Activated gamma-delta T cell treated with Interleukin-2 at 50 U/mL for 16 hours (primary cell): ENCODE measurements around the gene CLMN.

Experiments used
- DNase-seq: peaks from one replicate; pipeline ENCODE4 v3.0.0-alpha.2; 2020

The CLMN gene, protein sequence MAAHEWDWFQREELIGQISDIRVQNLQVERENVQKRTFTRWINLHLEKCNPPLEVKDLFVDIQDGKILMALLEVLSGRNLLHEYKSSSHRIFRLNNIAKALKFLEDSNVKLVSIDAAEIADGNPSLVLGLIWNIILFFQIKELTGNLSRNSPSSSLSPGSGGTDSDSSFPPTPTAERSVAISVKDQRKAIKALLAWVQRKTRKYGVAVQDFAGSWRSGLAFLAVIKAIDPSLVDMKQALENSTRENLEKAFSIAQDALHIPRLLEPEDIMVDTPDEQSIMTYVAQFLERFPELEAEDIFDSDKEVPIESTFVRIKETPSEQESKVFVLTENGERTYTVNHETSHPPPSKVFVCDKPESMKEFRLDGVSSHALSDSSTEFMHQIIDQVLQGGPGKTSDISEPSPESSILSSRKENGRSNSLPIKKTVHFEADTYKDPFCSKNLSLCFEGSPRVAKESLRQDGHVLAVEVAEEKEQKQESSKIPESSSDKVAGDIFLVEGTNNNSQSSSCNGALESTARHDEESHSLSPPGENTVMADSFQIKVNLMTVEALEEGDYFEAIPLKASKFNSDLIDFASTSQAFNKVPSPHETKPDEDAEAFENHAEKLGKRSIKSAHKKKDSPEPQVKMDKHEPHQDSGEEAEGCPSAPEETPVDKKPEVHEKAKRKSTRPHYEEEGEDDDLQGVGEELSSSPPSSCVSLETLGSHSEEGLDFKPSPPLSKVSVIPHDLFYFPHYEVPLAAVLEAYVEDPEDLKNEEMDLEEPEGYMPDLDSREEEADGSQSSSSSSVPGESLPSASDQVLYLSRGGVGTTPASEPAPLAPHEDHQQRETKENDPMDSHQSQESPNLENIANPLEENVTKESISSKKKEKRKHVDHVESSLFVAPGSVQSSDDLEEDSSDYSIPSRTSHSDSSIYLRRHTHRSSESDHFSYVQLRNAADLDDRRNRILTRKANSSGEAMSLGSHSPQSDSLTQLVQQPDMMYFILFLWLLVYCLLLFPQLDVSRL

DNA sequence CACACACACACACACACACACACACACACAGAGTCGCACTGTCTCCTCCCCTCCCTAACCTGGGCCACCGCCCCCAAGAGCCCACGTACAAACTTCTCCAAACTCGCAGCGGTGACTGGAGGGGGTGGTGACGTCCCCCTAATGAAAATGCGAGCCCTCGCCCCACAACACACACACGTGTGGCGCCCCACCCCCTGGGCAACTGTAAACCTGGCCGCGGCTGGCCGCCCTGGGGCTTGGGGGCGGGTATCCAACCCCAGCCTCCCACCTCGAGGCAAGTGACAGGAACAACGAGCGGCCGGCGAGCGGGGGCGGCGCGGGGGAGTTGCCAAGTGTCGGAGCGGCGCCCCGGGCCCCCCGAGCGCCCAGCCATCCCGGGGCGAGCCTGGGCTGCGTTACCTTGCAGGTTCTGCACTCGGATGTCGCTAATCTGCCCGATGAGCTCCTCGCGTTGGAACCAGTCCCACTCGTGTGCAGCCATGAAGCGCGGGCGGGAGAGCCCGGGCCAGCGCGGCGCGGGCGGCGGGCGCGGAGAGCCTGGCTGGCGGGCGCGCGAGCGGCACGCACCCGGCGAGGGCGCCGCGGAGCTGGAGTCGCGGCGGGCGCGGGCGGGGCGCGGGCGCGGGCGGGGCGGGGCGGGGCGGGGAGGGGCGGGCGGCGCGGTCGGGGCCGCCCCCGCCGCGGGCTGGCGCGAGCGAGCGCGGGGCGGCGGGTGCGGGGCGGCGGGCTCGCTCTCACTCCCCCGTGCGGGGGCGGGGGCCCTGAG is at the start of gene CLMN:
Gene CLMN, minus strand, starts transcription at position 597 of the 766 bp plus-strand sequence. Its CDS starts 116 bp downstream, at position 481.
- DNase-seq: peak; percentile 26

DNA sequence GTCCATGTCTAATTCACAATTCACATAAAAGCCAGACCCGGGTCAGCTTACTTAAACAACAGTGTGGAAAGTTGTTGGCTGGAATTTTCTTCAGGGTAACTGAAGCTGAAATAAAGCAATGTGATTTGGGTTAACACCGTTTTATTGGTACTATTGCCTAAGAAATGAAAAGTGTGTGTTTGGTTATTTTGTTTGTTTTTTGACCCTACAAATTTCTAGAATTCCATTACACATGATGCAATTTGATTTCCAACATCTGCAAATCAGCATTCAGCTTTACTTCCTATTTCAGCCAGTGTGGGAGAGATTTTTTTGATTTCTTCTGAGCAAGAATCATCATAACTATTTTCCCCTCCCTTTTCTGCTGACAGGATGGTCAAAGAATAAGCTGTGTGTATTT is 45.7 kb upstream of the CLMN start:
- no peak for DNase-seq

DNA sequence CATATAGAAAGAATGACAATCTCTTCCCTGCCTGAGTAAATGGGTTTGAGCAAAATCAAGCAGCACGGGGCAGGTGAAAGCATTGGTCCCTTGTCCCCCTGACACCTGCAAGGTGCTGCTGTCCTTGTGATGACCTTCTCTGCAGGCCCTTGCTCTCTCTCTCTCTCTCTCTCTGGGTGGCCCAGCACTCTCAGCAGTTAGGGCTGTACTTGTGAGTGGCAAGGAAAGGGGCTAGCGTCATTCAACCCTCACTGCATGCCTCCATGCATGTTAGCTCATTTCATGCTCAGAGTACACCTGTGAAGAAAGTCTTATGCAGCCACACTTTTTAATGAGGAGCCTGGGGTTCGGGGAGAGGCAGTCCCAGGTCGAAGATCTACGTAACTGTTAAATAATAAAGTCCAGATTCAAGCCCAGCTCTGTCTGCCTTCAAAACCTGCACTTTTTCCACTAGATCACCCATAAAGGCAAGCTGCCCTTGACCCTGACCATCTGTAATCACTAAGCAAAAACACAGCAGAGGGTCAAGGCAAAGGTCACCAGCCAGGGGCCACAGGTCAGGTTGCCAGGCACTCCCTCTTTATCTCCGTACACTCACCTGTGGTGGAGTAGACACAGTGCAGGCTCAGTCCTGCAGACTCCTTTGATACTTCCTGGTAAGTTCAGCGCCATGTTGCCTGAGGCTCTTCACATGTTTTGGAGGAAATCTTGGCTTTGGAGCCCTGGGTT is 44.9 kb upstream of the CLMN start:
- DNase-seq: no peak

DNA sequence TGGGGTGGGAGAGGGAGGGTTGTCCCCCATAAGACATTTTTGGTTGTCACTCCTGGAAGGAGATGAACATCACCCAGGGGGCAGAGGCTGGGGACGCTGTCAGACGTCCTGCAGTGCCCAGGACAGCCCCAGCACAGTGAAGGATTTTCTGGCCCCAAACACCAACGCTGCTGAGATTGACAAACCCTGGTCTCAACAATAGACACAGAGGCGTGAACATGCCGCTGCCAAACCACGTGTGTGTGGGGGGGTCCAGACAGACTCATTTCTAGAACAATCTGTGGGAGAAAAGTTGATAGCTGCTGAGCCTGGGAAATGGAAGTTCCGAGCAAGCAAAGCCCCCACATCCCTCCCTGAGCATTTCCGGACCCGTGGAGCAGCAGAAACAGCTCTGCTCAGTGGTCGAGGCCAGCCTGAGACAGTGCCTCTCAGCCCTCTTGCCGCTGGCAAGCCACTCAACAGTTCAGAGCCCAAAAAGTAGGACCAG is 43.8 kb upstream of the CLMN start:
- no peak for DNase-seq

DNA sequence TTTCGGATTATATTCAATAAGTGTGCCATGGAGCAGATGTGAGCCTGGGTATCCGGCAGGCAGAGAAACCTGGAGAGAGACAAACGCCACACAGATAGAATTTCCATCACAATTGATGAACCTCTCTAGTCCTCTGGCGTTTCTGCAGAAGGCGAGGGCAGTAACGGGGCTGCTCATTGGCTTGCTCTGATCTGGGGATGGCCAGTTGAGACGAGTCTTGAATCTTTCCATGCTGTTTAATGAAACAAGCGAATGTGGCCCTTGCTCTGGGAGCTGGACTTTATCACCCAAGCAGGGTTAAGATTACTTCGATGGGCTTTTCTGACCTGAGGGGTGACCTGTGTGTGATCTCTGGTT is 42.4 kb upstream of the CLMN start:
- no peak for DNase-seq

DNA sequence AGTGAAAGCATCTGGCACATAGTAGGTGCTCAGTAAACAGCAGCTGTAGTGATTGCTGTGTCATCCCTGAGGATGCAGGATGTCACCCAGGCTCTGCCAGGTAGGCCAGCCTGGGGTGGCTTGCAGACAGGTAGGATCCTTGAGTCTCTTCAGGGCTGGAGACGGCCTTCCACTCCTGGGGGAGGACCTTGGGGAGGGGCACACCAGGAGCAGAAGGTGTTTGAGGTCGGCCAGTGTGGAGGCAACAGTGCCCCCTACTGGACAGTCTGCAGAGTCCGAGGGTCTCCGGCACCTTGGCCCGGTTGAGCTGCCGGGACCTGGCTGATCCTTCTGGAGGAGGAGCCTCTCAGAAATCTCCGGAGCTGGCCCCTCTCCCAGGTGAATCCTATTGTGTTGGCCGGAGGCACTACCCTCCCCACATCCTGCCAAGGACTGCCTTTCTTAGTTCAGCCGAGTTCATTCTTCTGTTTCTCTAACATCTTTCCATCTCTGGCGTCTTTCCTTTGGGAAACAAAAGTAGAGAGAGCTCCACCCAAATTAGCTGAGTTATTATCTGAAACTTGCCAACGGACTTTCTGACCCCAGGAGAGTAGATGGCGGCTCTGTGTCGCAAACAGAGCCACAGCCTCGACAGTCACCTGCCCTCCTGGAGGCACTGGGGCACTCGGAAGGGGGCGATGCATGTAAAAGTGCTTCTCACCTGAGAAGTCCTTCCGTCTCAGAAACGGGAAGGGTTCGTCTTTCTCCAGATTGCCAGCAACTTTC is 41.8 kb upstream of the CLMN start:
- DNase-seq: peak; percentile 7

DNA sequence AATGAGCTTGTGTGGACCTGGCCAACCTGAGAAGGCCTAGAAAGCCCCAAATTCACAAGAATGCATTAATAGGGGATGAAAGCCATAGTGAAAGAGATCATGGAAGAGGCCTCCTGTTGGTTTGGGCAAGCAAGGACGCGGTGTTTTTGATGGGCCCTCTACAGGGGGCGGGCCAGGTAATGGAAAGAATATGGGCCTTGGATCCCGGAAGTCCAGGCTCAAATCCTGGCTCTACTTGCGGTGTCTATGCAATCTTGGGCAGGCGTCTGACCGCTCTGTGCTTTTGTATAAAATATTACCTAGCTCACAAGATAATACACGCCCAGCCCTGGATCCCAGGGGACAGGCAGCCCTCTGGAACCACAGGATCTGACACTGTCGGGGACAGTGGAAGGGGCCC is 41.1 kb upstream of the CLMN start:
- no peak for DNase-seq

DNA sequence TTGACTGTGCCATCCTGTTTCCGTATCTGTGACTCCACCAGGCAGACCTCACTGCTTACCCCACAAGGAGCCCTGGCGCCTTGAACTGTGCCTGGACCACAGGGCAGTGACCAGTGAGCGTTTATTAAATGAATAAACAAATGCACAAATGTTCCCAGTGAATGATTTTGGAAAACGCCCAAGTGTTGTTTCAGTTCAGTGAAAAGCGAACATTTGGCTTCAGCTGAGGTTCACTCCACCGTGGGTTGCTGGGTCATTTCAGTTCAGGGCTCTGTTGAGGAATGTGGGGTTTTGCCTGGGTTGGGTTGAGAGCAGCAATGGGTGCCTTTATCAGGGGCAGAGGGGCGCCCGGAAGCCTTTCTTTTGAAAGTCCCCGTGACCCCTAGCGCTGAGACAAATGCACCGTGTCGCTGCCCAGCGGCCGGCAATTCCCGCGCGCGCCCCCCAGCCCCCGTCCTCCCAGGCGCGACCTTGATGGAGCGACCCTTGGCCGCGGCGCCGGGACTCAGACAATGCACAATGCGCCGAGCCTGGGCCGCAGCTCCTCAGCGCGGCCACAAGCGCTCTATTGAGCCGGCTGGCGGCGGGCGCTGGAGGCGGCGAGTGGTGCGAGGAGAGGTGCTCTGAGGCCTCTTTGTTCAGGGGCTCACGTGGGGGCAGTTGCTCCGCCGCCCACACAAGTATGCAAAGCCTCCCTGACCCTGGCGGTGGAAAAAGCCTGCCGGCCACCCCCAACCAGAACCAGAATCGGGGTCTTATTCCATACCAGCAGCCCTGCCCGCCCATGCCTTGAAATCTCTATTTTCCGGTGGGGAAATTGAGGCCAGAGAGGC is 40.5 kb upstream of the CLMN start:
- DNase-seq: no peak

DNA sequence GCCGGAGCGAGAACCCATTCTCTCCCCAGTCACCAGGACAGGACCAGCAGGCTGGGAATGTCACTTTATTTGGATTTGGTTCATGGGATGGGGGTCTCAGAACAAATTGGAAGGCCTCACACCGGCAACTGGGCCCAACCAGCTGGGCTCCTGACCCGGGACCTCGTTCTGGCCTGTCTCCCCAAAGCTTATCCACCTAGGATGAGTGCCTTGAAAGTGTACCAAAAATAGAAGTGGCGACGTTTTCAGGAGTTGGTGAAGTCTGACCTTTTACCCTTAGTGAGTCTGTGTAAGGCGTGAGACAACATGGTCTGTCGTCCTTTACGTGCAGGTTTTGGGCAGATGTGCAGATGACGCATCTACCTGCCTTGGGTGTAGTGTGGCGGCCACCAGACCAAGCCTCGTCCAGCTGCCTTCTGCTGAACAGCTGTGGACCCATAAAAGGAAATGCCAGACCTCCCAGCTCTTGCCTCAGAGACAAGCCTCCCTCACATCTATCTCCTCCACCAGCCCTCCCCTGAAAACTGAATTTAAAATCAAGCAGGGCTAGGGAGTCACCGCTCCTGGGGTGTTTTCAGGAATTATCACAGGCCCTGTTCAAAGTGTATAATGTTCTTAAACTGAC is 36.6 kb upstream of the CLMN start:
- DNase-seq: no peak

DNA sequence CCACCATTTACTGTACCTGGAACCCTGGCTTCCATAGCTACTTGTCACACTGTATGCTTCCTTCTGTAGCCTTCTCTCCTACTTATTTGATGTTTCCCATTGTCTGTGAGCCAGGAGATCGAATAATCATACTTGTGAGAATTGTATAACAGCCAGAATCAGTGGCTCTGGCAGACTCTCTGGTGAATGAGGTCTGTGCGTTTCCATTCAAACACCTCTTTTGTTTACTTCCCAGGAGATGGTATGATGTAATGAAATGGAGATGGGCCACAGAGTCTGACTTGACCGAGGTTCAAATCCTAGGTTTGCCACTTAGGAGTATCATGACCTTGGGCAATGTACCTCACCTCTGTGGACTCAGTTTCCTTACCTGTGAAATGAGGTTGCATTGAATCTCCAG is 35.7 kb upstream of the CLMN start:
- no peak for DNase-seq

DNA sequence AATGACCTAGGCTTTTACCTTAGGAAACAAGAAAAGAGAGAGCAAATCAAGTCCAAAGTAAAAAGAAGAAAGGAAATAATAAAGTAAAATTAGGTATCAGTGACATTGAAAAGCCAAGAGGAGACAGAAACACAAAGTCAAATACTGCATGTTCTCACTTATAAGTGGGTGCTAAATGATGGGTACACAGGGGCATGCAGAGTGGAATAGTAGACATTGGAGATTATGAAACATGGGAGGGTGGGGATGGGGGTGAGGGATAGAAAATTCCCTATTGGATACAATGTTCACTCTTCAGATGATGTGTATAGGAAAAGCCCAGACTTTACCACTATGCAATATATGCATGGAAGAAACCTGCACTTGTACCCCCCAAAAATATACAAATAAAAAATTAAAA is 35.1 kb upstream of the CLMN start:
- no peak for DNase-seq

DNA sequence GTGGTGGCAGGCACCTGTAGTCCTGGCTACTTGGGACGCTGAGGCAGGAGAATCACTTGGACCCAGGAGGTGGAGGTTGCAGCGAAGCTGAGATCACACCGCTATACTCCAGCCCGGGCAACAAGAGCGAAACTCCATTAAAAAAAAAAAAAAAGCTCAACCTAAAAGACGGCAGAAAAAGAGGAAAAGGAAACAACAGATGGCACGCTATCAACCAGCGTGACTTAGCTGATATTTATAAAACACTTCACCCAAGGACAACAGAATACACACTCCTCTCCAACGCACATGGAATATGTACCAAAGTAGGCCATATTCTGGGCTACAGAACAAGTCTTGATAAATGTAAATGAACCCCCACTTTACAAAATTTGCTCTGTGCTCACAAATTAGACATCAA is 34.0 kb upstream of the CLMN start:
- no peak for DNase-seq

DNA sequence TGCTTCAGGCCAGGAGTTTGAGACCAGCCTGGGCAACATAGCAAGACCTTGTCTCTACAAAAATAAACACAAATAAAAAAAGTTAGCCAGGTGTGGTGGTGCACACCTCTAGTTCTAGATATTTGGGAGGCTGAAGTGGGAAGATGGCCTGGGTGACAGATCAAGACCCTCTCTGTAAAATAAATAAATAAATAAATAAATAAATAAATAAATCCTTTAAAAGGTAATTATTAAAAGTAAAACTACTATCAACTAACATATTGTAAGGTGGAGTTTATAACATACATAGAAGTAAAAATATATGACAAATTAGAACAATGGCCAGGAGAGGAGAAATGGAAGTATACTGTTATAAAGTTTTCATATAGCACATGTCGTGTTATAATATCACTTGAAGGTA is 33.3 kb upstream of the CLMN start:
- DNase-seq: no peak

DNA sequence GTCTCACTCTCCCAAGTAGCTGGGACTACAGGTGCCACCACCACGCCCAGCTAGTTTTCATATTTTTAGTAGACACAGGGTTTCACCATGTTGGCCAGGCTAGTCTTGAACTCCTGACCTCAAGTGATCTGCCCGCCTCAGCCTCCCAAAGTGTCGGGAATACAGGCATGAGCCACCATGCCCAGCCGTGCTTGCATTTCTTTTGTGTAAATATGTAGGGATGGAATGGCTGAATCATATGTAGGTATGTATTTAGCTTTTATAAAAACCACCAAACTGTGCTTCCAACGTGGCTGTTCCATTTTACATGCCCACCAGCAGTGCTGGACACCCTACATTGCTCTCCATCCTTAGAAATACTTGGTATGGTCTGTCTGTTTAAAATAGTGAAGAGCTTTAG is 32.8 kb upstream of the CLMN start:
- DNase-seq: no peak

DNA sequence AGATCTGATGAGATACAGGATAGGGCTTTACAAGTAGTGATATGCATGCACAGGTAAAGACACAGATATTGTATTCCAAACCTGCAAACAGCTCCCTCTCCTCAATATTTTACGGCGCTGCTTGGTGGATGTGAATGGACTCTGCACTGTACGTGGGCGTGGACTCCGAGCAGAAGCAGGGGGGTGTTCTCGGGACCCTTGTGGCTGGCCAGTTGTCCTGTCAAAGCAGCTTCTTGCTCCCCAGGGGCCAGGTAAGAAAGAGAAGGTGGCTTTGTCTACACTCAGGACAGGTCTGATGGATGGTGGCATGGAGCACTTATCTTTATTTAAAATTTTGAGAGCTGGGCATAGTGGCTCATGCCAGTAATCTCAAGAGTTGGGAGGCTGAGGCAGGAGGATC is 29.5 kb upstream of the CLMN start:
- DNase-seq: no peak

DNA sequence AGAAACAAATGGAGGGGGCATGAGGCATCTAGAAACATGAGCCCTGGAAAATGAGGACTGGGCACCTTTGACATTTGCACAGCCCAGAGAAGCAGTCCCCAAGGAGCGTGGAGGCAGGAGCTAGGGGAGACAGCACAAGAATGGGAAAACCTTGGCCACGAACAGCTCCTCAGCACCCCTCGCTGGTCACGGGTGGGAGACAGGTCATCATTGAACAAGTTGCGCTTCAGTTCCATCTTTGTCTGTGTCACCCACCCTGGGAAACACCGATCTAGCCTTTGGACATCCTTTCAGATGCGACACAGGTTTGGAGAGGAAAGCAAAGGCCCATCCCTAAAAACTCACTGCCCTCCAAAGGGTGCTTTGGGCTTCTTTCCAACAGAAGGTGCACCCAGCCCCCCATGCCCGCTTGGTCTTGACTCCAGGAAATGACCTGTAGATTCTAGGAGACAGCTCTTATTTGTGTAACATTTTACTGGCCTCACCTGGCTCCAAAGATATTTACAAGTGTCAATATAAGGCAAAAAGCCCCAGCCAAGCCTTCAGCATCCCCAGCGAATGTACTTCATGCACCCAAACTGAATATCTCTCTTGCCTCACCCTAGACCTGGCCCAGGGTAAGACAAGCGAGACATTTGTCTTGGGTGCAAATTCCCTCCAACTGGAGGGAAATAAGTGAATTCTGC is 28.8 kb upstream of the CLMN start:
- no peak for DNase-seq

DNA sequence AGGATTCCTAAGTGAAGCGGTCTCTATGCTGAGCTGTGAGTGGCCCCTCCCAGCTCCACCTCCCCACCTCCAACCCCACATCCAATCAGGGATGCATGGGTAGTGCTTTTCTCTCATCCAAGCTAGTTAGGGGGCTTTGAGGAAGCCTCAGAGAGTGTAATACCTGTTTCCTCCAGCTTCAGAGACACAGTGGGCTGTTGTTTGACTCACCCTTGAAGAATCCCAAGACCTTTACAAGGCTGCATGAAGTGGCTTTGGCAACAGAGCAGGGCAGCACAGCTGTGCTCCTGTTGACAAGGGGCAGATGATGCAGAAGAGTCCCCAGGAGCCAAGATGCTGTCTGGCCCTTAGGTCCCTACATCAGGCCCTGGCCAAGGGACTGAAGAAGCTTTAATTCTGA is 27.1 kb upstream of the CLMN start:
- DNase-seq: no peak

DNA sequence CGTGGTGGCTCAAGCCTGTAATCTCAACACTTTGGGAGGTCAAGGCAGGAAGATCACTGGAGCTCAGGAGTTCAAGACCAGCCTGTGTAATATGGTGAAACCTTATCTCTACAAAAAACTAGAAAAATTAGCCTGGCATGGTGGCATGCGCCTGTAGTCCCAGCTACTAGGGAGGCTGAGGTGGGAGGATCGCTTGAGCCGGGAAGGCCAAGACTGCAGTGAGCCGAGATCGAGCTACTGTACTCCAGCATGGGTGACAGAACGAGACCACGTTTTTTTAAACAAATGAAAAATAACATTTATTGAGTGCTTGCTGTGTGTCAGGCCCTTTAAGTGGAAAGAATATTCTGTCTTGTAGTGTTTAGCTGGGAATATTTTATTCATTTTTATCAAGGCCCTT is 26.6 kb upstream of the CLMN start:
- no peak for DNase-seq

DNA sequence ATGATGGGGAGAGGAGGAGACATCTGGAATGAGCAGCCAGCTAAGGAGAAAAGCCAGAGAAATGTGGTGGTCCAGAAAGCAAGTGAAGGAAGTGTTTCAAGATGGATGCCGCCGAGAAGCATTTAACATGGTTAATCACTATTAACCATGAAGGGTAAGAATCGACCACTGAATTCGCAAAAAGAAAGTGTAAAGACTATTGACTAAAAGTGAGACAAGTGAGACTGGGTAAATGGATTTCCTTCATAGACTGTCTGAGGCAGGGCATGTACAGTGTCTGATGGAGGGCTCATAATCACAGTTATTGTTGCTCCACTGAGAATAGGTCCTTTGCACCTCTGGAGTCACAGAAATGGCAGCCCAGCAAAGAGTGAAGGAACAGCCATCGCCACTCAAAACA is 25.3 kb upstream of the CLMN start:
- DNase-seq: no peak

DNA sequence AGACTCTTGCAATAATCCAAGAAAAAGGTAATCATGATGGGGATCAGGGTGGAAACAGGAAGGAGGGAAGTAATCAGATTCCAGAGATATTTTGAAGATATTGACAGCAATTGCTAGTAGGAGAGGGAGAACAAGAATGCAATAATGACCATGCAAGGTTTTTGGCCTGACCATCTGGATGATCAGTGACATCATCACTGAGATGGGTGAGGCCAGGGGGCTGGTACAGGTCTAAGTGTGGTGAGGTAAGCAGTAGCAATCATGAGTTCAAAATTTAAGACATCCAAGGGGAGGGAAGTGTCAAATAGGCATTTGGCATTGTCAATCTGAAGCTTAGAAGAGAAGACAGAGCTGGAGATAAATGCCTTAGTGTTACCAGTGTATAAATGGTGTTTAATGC is 24.8 kb upstream of the CLMN start:
- no peak for DNase-seq
